Measurements from ENCODE around the gene DDIT4. TPM values are rescaled to one million over a fixed set of nuclear protein-coding genes. Genes with fewer than 3 reads are reported as not detected.
A peak's percentile ranks its signal among the peaks of the same experiment; 100 is the strongest.

DDIT4 gene
- total and polyA plus RNA-seq, 9 of the 15 experiments (the other 6 are each of a cell fraction or from before 2014, with no cell fraction given): 8.2 to 675 (median 159) TPM

DNA sequence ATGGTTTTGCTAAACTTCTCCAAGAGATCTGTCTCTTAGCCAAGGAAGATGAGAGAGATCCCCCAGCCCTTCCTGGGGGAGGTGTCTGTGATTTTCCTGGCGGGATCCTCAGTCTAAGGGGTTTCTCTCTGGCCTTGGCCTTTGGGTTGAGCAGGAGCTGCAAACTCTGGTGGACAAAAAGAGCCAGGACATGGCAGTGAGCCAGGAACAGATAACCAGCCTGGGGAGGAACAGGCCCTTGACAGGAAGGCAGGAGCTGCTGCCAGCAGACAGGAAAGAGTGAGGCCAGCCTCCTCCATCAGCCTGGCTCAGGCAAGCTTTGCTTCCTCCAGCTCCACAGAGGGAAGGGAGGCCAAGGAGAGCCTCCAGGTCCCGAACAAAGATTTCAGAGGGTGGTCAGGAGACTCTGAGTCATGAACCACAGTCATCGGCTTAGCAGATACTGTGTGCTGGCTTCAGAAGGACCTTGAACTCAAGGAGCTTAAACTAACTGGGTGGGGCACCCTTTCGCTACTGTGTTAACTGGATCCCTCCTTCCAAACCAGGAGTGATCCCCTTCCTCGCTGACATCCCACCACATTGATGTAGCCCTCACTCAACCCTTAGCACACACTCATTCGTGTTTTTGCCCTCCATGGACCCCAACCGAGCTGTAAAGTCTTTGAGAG, 34.7 kb downstream of the DDIT4 start (continued):
- TF ChIP-seq ZNF184 (CRISPR knock-in tag; IDR thresholded peaks at IDR 0.05): no peak
- peak; percentile 91; the same call in 1 of the 2 replicates for TF ChIP-seq ERF (CRISPR knock-in tag; IDR thresholded peaks at IDR 0.05)
- TF ChIP-seq TRIM24 (IDR thresholded peaks at IDR 0.05): peak; percentile 58 to 83
- TF ChIP-seq, protein P1, sequence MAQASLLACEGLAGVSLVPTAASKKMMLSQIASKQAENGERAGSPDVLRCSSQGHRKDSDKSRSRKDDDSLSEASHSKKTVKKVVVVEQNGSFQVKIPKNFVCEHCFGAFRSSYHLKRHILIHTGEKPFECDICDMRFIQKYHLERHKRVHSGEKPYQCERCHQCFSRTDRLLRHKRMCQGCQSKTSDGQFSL (CRISPR knock-in tag; IDR thresholded peaks at IDR 0.05): no peak
- TF ChIP-seq, protein P1 (tag; IDR thresholded peaks at IDR 0.05): peak in 1 of 2 experiments; percentile 61; a peak in 1 of 4 replicates
- TF ChIP-seq PML (IDR thresholded peaks at IDR 0.05; ENCODE audit: low read length): 0 out of 2 replicates have a peak, but pooled peaks have one; percentile 59
- TF ChIP-seq, protein P2, sequence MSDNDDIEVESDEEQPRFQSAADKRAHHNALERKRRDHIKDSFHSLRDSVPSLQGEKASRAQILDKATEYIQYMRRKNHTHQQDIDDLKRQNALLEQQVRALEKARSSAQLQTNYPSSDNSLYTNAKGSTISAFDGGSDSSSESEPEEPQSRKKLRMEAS (CRISPR knock-in tag; IDR thresholded peaks at IDR 0.05): peak; percentile 67; the same call in 1 of the 2 replicates
- no peak for TF ChIP-seq MCM2 (IDR thresholded peaks at IDR 0.05; ENCODE audit: low read depth)
- TF ChIP-seq ATF7 (IDR thresholded peaks at IDR 0.05): peak; percentile 81
- no peak for TF ChIP-seq HOXB6 (CRISPR knock-in tag; IDR thresholded peaks at IDR 0.05; ENCODE audit: borderline replicate concordance)
- TF ChIP-seq ATF1 (CRISPR knock-in tag; IDR thresholded peaks at IDR 0.05): no peak
- peak; percentile 62 for TF ChIP-seq ATF1 (tag; IDR thresholded peaks at IDR 0.05)
- TF ChIP-seq SP2 (IDR thresholded peaks at IDR 0.05; ENCODE audit: extremely low read depth, low read depth, low read length, poor library complexity, severe bottlenecking): no peak
- TF ChIP-seq, protein P3, sequence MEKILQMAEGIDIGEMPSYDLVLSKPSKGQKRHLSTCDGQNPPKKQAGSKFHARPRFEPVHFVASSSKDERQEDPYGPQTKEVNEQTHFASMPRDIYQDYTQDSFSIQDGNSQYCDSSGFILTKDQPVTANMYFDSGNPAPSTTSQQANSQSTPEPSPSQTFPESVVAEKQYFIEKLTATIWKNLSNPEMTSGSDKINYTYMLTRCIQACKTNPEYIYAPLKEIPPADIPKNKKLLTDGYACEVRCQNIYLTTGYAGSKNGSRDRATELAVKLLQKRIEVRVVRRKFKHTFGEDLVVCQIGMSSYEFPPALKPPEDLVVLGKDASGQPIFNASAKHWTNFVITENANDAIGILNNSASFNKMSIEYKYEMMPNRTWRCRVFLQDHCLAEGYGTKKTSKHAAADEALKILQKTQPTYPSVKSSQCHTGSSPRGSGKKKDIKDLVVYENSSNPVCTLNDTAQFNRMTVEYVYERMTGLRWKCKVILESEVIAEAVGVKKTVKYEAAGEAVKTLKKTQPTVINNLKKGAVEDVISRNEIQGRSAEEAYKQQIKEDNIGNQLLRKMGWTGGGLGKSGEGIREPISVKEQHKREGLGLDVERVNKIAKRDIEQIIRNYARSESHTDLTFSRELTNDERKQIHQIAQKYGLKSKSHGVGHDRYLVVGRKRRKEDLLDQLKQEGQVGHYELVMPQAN (IDR thresholded peaks at IDR 0.05; ENCODE audit: borderline replicate concordance): no peak
- TF ChIP-seq, protein P4, sequence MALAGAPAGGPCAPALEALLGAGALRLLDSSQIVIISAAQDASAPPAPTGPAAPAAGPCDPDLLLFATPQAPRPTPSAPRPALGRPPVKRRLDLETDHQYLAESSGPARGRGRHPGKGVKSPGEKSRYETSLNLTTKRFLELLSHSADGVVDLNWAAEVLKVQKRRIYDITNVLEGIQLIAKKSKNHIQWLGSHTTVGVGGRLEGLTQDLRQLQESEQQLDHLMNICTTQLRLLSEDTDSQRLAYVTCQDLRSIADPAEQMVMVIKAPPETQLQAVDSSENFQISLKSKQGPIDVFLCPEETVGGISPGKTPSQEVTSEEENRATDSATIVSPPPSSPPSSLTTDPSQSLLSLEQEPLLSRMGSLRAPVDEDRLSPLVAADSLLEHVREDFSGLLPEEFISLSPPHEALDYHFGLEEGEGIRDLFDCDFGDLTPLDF (CRISPR knock-in tag; IDR thresholded peaks at IDR 0.05): peak; percentile 49; the same call in 1 of the 2 replicates
- TF ChIP-seq BMI1 (IDR thresholded peaks at IDR 0.05; ENCODE audit: low read length): no peak
- peak; percentile 98 for TF ChIP-seq ZNF589 (CRISPR knock-in tag; IDR thresholded peaks at IDR 0.05; ENCODE audit: low read depth)
- TF ChIP-seq RBM15 (IDR thresholded peaks at IDR 0.05; ENCODE audit: insufficient read depth, low read length): no peak
- TF ChIP-seq, protein P5, sequence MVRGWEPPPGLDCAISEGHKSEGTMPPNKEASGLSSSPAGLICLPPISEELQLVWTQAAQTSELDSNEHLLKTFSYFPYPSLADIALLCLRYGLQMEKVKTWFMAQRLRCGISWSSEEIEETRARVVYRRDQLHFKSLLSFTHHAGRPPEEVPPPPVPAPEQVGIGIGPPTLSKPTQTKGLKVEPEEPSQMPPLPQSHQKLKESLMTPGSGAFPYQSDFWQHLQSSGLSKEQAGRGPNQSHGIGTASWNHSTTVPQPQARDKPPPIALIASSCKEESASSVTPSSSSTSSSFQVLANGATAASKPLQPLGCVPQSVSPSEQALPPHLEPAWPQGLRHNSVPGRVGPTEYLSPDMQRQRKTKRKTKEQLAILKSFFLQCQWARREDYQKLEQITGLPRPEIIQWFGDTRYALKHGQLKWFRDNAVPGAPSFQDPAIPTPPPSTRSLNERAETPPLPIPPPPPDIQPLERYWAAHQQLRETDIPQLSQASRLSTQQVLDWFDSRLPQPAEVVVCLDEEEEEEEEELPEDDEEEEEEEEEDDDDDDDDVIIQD (CRISPR knock-in tag; IDR thresholded peaks at IDR 0.05): 0 out of 2 replicates have a peak, but pooled peaks have one; percentile 13
- TF ChIP-seq, protein P6, sequence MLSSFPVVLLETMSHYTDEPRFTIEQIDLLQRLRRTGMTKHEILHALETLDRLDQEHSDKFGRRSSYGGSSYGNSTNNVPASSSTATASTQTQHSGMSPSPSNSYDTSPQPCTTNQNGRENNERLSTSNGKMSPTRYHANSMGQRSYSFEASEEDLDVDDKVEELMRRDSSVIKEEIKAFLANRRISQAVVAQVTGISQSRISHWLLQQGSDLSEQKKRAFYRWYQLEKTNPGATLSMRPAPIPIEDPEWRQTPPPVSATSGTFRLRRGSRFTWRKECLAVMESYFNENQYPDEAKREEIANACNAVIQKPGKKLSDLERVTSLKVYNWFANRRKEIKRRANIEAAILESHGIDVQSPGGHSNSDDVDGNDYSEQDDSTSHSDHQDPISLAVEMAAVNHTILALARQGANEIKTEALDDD (IDR thresholded peaks at IDR 0.05): peak; percentile 93
